ENCODE data around the gene IL3.

The IL3 gene

GRCh38 chr5:132074091-132074771 is 13.8 kb downstream of the IL3 start:
- no peak for DNase-seq

- no peak for DNase-seq
Measured at GRCh38 chr5:132074772-132075718, 14.6 kb downstream of the IL3 start.

GRCh38 chr5:132075719-132076077 is 15.2 kb downstream of the IL3 start:
- DNase-seq = no peak

DNA sequence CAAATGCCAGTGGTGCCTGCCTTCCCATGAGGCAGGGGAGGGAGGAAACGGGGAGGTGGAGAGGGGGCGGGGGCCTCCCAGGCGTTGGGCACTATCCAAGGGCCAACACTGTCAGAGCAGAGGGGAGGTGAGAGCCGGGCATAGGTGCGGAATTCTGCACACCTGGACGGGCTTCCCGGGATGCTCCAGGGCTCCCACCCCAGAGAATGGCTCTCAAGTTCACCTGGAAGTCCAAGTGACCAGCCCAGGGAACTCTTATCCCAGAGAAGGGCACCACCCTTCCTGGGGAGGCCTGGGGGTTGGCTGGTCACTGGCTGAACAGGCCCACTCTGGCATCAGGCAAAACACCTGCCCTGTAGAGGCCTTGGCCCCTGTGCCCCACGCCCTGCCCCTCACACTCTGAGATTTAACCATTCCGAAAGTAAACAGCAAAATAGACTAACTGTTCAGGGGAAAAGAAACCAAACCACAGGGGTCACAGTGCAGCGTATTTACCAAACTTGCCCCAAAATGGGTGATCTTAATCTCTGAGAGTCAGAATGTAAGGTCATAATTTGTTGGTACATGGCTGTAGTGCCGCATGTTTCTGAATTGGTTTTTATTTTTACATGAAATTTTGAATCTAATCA is 15.9 kb downstream of the IL3 start:
- DNase-seq = no peak

GRCh38 chr5:132076983-132077382 is 16.5 kb downstream of the IL3 start:
- no peak for DNase-seq

DNA sequence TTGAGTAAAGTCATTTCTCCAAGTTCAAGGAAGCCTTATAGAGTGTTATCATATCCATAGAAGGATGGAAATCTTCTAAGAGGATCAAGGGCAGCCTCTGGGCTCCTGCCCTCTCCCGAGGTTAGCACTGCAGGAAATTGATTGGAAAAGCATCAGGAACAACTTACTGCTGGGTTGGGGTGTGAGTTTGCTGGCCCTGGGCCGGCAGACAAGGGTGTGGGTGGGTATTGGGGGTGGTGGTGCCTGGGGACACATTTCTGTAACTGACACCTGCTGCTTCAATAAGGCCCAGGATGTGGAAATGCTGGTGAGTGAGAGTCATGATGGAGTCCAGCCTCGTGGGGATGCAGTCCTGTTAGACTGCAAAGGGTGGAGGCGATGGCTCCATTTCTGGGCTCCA is 18.6 kb downstream of the IL3 start:
- no peak for DNase-seq

DNA sequence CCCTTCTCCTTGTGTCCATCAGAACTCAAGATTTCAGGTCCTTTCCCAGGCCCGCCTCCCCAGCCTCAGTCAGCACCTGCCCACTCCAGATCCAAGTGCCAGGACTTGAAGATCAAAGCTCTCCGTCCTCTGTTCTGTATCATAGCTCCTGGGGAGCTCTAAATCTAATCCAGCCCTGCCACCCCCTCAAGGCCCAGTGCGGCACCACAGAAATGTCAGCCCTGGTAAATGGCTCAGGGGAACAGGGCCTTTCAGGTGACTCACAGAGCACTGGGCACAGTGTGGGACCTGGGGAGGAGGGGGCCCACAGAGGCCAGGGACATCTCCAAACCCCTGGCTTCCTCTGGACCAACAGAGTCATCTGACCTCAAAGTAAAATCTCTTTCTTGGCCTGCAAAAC is 19.2 kb downstream of the IL3 start:
- no peak for DNase-seq

GRCh38 chr5:132080595-132080994 is 20.1 kb downstream of the IL3 start:
- DNase-seq = no peak

DNA sequence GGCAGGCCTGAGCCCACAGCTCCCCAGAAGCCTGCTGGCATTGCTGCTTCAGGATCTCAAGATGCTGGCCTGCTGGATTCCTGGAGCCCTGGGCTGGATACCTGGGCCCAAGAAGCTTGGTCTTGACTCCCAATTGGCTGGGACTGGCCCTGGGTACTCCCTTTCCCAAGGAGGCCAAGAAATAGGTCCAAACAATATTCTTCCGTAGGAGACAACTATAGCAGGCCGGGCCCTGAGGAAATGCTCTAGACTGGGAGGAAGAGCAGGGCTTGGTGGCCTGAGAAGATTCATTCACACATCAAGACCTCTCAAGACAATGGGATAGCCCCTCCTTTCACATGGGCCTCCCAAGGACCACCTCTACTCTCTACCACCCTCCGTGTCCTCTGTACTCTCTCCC is 21.0 kb downstream of the IL3 start:
- DNase-seq = no peak

DNA sequence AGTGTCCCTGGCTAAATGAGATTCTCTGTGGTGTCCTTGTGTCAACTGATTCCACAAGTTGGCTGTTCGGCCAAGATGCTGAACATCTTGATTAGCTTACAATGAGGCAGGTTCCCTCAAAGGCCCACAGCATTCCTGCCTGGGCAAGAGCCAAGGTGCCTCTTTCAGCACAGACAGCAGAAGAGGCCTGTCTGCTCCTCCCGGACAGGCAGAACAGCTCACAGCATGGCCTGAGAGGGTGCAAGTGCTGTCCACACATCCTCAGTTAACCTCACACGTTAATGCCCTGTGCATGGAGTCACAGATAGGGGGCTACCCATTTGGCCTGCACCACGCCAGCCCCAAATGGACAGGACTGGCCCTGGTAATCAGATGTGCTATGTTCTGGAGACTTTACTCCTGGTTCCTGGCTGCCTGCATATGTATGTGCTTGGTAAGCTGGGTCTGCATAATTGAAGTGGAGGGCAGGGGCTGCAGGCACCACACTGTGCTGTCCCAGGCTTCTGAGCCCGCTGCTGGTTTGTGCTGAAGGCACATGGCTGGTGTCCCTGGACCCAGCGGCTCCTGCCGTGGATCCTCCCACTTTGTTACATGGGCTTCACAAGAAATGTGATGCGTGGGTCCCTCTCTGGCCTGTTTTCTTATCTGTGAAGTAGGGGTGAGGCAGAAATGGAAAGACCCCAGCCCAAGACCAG is 22.0 kb downstream of the IL3 start:
- no peak for DNase-seq

DNA sequence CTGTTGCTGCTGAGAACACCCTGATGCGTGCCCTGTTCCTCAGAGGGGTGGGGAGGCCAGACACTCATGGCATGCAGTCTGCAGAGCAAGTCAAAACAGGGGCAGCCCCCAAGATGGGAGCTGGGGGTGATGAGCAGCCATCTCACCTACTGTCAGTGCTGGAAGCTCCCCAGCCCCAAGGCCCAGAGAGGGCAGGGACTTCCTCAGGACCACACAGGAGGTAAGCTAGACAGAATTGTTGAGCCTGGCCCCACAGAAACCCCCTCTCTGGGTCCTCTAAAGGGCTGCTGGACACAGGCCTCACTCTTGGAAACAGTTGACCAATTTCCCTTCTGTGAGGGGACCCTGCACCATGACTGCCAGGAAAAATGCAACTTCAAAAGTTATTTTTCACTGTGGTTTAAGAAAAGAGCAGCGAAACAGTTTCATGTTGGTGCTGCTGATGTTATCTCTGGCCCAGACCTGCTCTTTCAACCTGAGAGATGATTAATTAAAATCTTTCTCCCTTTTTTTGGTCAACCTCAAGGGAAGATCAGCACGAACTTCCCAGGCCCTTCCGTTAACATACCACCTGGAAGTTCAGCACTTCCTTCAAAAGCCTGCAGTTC is 22.7 kb downstream of the IL3 start:
- DNase-seq = no peak

DNA sequence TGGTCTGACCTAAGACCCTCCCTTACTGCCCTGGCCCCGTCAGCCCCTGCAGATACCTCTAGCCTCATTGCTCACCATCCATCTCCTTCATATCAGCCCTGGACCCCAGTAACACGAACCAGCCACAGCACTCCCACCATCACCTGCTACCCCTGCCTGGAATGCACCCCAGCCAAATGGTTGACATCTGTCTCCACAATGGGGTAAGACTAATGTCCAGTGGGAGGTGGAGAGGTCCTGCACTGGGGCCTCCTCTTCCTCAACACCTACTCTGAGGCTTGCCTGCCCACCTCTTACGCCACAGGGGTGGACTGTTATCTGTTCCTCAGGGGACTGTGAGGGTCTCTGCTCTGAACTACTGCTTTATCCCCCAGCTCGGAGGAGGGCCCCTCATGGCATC is 25.2 kb downstream of the IL3 start:
- DNase-seq = no peak

- DNase-seq = peak; percentile 66
Measured at GRCh38 chr5:132086277-132086794, 25.9 kb downstream of the IL3 start.

GRCh38 chr5:132087176-132087575 is 26.7 kb downstream of the IL3 start:
- DNase-seq = no peak

- DNase-seq = no peak
Measured at GRCh38 chr5:132087661-132088060, 27.2 kb downstream of the IL3 start.

GRCh38 chr5:132089363-132089762 is 28.9 kb downstream of the IL3 start:
- DNase-seq = no peak

DNA sequence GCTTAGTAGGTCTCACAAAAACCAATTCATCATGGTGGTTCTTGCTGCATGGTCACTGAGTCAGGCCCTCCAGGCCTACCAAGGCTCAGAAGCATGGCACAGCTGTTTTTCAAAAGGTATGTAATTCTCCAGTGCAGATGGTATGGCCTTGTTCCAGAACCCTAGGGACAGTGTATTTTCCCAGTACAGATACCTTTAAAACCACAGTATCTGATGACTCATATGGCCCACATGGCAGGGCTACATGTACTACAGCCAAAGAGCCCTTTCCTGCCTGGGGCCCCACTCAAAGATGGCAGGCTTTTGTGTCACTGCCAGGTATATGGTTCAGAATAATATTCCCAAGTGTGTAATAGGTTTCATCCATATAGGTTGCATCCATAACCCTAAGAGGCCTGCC is 29.7 kb downstream of the IL3 start:
- DNase-seq = no peak

- no peak for DNase-seq
Measured at GRCh38 chr5:132093271-132093670, 32.8 kb downstream of the IL3 start.

- DNase-seq = no peak
Measured at GRCh38 chr5:132094393-132095076, 34.1 kb downstream of the IL3 start.

- DNase-seq = no peak
Measured at GRCh38 chr5:132095077-132095410, 34.6 kb downstream of the IL3 start.

DNA sequence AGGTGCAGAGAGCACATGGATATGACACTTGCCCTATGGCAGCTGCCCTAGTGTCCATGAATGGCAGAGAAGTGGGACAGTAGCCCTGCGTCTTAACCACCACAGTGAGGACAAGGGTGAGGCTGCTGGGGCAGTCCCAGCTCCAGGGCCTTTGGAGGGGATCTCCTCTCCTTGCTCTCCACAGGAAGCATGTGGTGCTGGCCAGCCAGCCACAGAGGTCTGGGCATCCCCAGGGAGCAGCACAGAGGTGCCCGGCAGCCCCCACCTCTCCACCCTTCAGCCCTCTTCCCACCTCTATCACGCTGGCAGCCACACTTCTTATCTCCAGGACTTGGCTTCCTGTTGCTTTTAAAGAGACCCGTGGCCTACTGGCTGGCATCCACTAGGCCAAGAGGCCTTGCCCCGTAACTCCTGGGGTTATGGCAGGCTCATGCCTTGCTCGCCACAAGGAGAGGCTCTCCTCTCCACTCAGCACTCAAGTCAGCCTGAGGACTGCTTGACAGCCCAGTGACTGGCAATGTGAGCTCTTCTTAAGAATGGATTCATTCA is 35.0 kb downstream of the IL3 start:
- no peak for DNase-seq

DNA sequence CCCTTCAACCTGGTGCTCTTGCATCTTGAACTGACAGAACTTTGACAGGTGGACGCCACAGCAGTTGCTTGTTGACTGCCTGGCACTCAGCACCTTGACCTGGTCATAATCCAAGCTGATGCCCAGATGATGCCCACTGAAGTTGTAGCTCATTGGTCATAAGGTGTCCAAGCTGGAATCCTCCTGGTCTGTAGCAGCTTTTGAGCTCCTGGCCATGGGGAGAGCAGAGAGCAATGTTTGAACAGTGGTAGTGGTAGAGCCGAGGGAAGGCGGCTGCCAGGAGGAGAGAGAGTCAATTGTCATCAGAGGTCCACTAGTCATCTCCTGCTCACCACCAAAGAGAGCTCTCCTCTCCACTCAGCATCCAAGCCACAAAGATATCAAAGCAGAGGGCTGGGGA is 36.4 kb downstream of the IL3 start:
- DNase-seq = no peak
